GM12891 (cell line): Measurements from ENCODE around the gene CXCR2.

Experiments
- POLR2AphosphoS5 ChIP-seq: IDR thresholded peaks from 2 replicates; pipeline ENCODE4 v1.6.1; 2011; ENCODE audit warnings: low read depth, low read length, control low read depth
- TAF1 ChIP-seq: IDR thresholded peaks from 2 replicates; pipeline ENCODE4 v1.6.1; 2011; ENCODE audit warnings: low read depth, low read length, control low read depth

- TF ChIP-seq TAF1 (no peak), POLR2AphosphoS5 (no peak)
Measured at GRCh38 chr2:218093879-218094278, 31.9 kb upstream of the CXCR2 start.
